ENCODE data around the gene CACHD1. TPM values are rescaled to one million over a fixed set of nuclear protein-coding genes. Genes with fewer than 3 reads are reported as not detected.

The CACHD1 gene
- total RNA-seq, 1 donor from 2014 or later = 32.0 TPM

GRCh38 chr1:64664299-64664698 is 194.4 kb downstream of the CACHD1 start:
- no peak overlapping the region for H3K27ac ChIP-seq
- intact Hi-C loops (cut with DNase I) = no loop called here
- no peak for TF ChIP-seq CTCF (IDR thresholded peaks at IDR 0.05)
- H3K4me3 ChIP-seq = no peak overlapping the region
- DNase-seq (no peak), ATAC-seq (no peak)
- no peaks in the 10 kb centered on the region for H3K9me3 ChIP-seq
- no peaks in the 10 kb centered on the region for H3K27me3 ChIP-seq (ENCODE audit: low read depth)
- no peaks in the 10 kb centered on the region for H3K4me1 ChIP-seq
- peaks cover 39% of the 10 kb centered on the region for H3K36me3 ChIP-seq

- H3K27me3 ChIP-seq (ENCODE audit: low read depth) = no peaks in the 10 kb centered on the region
- no peak for TF ChIP-seq CTCF (IDR thresholded peaks at IDR 0.05)
- no peak overlapping the region for H3K4me3 ChIP-seq
- DNase-seq (no peak), ATAC-seq (no peak)
- peaks cover 41% of the 10 kb centered on the region for H3K36me3 ChIP-seq
- no peaks in the 10 kb centered on the region for H3K9me3 ChIP-seq
- H3K4me1 ChIP-seq = no peaks in the 10 kb centered on the region
- no peak overlapping the region for H3K27ac ChIP-seq
- intact Hi-C loops (cut with DNase I) = no loop called here
Observed at GRCh38 chr1:64669098-64669675, 199.3 kb downstream of the CACHD1 start.

- Histone ChIP-seq H3K27me3 (ENCODE audit: low read depth) (no peaks in the 10 kb centered on the region), H3K4me1 (peaks cover 4% of the 10 kb centered on the region), H3K36me3 (peaks cover 39% of the 10 kb centered on the region), H3K27ac (no peak overlapping the region), H3K4me3 (no peak overlapping the region), H3K9me3 (no peaks in the 10 kb centered on the region)
- TF ChIP-seq CTCF (IDR thresholded peaks at IDR 0.05) = peak; percentile 72
- intact Hi-C loops (cut with DNase I) = no loop called here
- DNase-seq = no peak
- ATAC-seq = no peak
Observed at GRCh38 chr1:64675718-64676345, 205.9 kb downstream of the CACHD1 start.

GRCh38 chr1:64676386-64676785 is 206.5 kb downstream of the CACHD1 start:
- intact Hi-C loops (cut with DNase I) = no loop called here

GRCh38 chr1:64677532-64677931 is 207.6 kb downstream of the CACHD1 start:
- H3K4me1 ChIP-seq = peaks cover 4% of the 10 kb centered on the region
- no peak for ATAC-seq
- DNase-seq = no peak

More at GRCh38 chr1:64676386-64676785, 206.5 kb downstream of the CACHD1 start:
- no peaks in the 10 kb centered on the region for H3K9me3 ChIP-seq
- ATAC-seq (no peak), DNase-seq (no peak)
- peaks cover 40% of the 10 kb centered on the region for H3K36me3 ChIP-seq
- H3K27me3 ChIP-seq (ENCODE audit: low read depth) = no peaks in the 10 kb centered on the region
- peaks cover 4% of the 10 kb centered on the region for H3K4me1 ChIP-seq
- TF ChIP-seq CTCF (IDR thresholded peaks at IDR 0.05) = no peak
- no peak overlapping the region for H3K27ac ChIP-seq
- H3K4me3 ChIP-seq = no peak overlapping the region

More at GRCh38 chr1:64677532-64677931, 207.6 kb downstream of the CACHD1 start:
- H3K4me3 ChIP-seq = no peak overlapping the region
- no peak overlapping the region for H3K27ac ChIP-seq
- TF ChIP-seq CTCF (IDR thresholded peaks at IDR 0.05) = no peak
- H3K9me3 ChIP-seq = no peaks in the 10 kb centered on the region
- no peaks in the 10 kb centered on the region for H3K27me3 ChIP-seq (ENCODE audit: low read depth)
- H3K36me3 ChIP-seq = peaks cover 46% of the 10 kb centered on the region
- intact Hi-C loops (cut with DNase I) = no loop called here
